HepG2 (cell line): ENCODE data around the gene TGFA. TPM values are rescaled to one million over a fixed set of nuclear protein-coding genes. Genes with fewer than 3 reads are reported as not detected.
A peak's percentile ranks its signal among the peaks of the same experiment; 100 is the strongest.

Source experiments
- ATAC-seq: fragments of 200-7000 bp; cut with Tn5 transposase; 3 replicates; pipeline ENCODE4 v1.9.1; 2020; ENCODE audit warnings: mild to moderate bottlenecking, moderate library complexity
- BruUV-seq: library from RNA; stranded (reverse); fragments of 400-500 nt; replicated peaks from 2 replicates; lab custom pipeline; 2021; lab: Mats Ljungman, UMichigan
- CTCF ChIA-PET: fragments of 300-600 bp; formaldehyde crosslinking; extraction: SDS; loops from one replicate; lab custom pipeline; 2021; ENCODE audit warnings: low total read pairs, inconsistent platforms, low intra/inter-chr PET ratio; lab: Yijun Ruan, JAX
- POLR2A ChIA-PET: fragments of 350-600 bp; sonication (Branson Sonifier 250); formaldehyde crosslinking; loops from one replicate; lab custom pipeline; 2020; ENCODE audit warnings: antibody characterized with exemption, inconsistent platforms; lab: Yijun Ruan, JAX
- DNase-seq: peaks from one replicate; pipeline ENCODE4 v3.0.0-alpha.2; 2015; ENCODE audit warnings: low spot score
- FAIRE-seq: peaks from 3 replicates; lab custom pipeline; 2011; peaks lifted over from hg19 to GRCh38; lab: Jason Lieb, UNC
- H2AFZ ChIP-seq: one replicate; pipeline ENCODE4 v1.6.1; 2011; ENCODE audit warnings: low read length, inconsistent platforms
- H3K27ac ChIP-seq: fragments of 300-600 bp; 3 replicates; pipeline ENCODE4 v1.8.0; 2011; ENCODE audit warnings: mixed run types, mild to moderate bottlenecking, mixed read lengths, low read length, inconsistent platforms; ENCODE audit not compliant: insufficient read depth; ENCODE audit errors: extremely low read length
- H3K27me3 ChIP-seq, 2 experiments: fragments of 200-600 bp in 1 of 2; 2 replicates in 1 of 2; 3 replicates in 1 of 2; pipeline versions ENCODE4 v1.6.0 to v1.8.0; 2011; ENCODE audit warnings: low read length in 2 of 2, mild to moderate bottlenecking in 2 of 2, moderate library complexity in 2 of 2, inconsistent platforms in 1 of 2; ENCODE audit not compliant: insufficient read depth in 2 of 2, control insufficient read depth in 1 of 2
- H3K36me3 ChIP-seq, 2 experiments: fragments of 200-600 bp in 1 of 2; replicated peaks in 1 of 2; 2 replicates in 1 of 2; 3 replicates in 1 of 2; pipeline versions ENCODE4 v1.5.1 to v1.8.0; 2011; ENCODE audit warnings: low read length in 2 of 2, inconsistent platforms in 1 of 2; ENCODE audit not compliant: insufficient read depth in 2 of 2, control insufficient read depth in 1 of 2
- H3K4me1 ChIP-seq: 2 replicates; pipeline ENCODE4 v1.5.1; 2012; ENCODE audit warnings: low read length, inconsistent platforms; ENCODE audit not compliant: insufficient read depth
- H3K4me2 ChIP-seq: 2 replicates; pipeline ENCODE4 v1.6.0; 2011; ENCODE audit warnings: low read depth, low read length, inconsistent platforms
- H3K4me3 ChIP-seq, 3 experiments: fragments of 200-600 bp in 1 of 3; sonication (generic), shearing (Covaris generic) in 1 of 3; replicated peaks in 1 of 3; 2 replicates each; pipeline ENCODE4 v1.5.1; 2011 to 2016; ENCODE audit warnings: low read length in 3 of 3, inconsistent platforms in 2 of 3, low read depth in 2 of 3, mild to moderate bottlenecking in 2 of 3, control low read depth in 1 of 3, mixed read lengths in 1 of 3; ENCODE audit not compliant: insufficient read depth in 1 of 3
- H3K79me2 ChIP-seq: one replicate; pipeline ENCODE4 v1.6.1; 2011; ENCODE audit warnings: low read length, inconsistent platforms; ENCODE audit not compliant: insufficient read depth
- H3K9ac ChIP-seq: 2 replicates; pipeline ENCODE4 v1.6.0; 2011; ENCODE audit warnings: mild to moderate bottlenecking, low read depth, low read length, inconsistent platforms; ENCODE audit not compliant: insufficient read depth
- H3K9me3 ChIP-seq: 2 replicates; pipeline ENCODE4 v1.5.1; 2012; ENCODE audit warnings: mild to moderate bottlenecking, low read length
- H4K20me1 ChIP-seq: 2 replicates; pipeline ENCODE4 v1.6.0; 2011; ENCODE audit warnings: inconsistent platforms, mild to moderate bottlenecking, low read length, moderate library complexity; ENCODE audit not compliant: insufficient read depth
- CCDC6 ChIP-seq: sonication (generic); formaldehyde crosslinking; IDR thresholded peaks from 2 replicates; pipeline ENCODE4 v1.8.1; 2022; ENCODE audit warnings: mild to moderate bottlenecking, missing genetic modification reagents, moderate library complexity
- GTF2F1 ChIP-seq: fragments of 150-350 bp; IDR thresholded peaks from 2 replicates; pipeline ENCODE4 v1.6.1; 2014; ENCODE audit warnings: low read length
- HDAC1 ChIP-seq: sonication (generic); formaldehyde crosslinking; IDR thresholded peaks from 2 replicates; pipeline ENCODE4 v1.5.1; 2020; ENCODE audit warnings: mild to moderate bottlenecking, missing genetic modification reagents
- NPAS2 ChIP-seq: sonication (generic); formaldehyde crosslinking; IDR thresholded peaks from 2 replicates; pipeline ENCODE4 v1.8.0; 2022; ENCODE audit warnings: mild to moderate bottlenecking, missing genetic modification reagents, borderline replicate concordance
- NR2F1 ChIP-seq, 2 experiments: fragments of 450-650 bp in 1 of 2; formaldehyde crosslinking in 1 of 2; IDR thresholded peaks; 2 replicates each; pipeline versions ENCODE4 v1.5.0 to v1.6.1; 2016 to 2020; ENCODE audit warnings: mild to moderate bottlenecking in 1 of 2, missing compliant biosample characterization in 1 of 2, missing genetic modification reagents in 1 of 2, moderate library complexity in 1 of 2
- PPARG ChIP-seq: conservative IDR thresholded peaks from 2 replicates; pipeline ENCODE4 v1.6.1; 2016; ENCODE audit warnings: missing biosample characterization, missing genetic modification reagents
- RXRA ChIP-seq: sonication (generic); formaldehyde crosslinking; IDR thresholded peaks from 2 replicates; pipeline ENCODE4 v1.5.1; 2020; ENCODE audit warnings: missing genetic modification reagents
- TAF1 ChIP-seq: sonication (generic); formaldehyde crosslinking; IDR thresholded peaks from 2 replicates; pipeline ENCODE4 v1.4.0; 2020; ENCODE audit warnings: missing genetic modification reagents
- ZBTB38 ChIP-seq: sonication (generic); formaldehyde crosslinking; IDR thresholded peaks from 2 replicates; pipeline ENCODE4 v1.5.1; 2020; ENCODE audit warnings: mild to moderate bottlenecking, missing genetic modification reagents
- ZFP41 ChIP-seq: sonication (generic); formaldehyde crosslinking; IDR thresholded peaks from 2 replicates; pipeline ENCODE4 v1.4.0; 2020; ENCODE audit warnings: mild to moderate bottlenecking, missing genetic modification reagents, borderline replicate concordance
- ZNF230 ChIP-seq: sonication (generic); formaldehyde crosslinking; IDR thresholded peaks from 2 replicates; pipeline ENCODE4 v1.4.0; 2020; ENCODE audit warnings: mild to moderate bottlenecking, missing genetic modification reagents
- ZNF292 ChIP-seq: sonication (generic); formaldehyde crosslinking; IDR thresholded peaks from 2 replicates; pipeline ENCODE4 v1.8.1; 2022; ENCODE audit warnings: mild to moderate bottlenecking, low read depth, missing genetic modification reagents, borderline replicate concordance
- ZNF841 ChIP-seq: sonication (generic); formaldehyde crosslinking; IDR thresholded peaks from 2 replicates; pipeline ENCODE4 v1.8.1; 2023; ENCODE audit warnings: missing genetic modification reagents, borderline replicate concordance
- WGBS: methylation state at CpG from one replicate; pipeline ENCODE4 v1.1.6; 2017; ENCODE audit warnings: low lambda C conversion rate; 5-methylcytosine and 5-hydroxymethylcytosine counted together
- in situ Hi-C: cut with HindIII; loops from 2 replicates; pipeline ENCODE4 v1.10.0; 2017; ENCODE audit warnings: low pct_unique_long_range_greater_than_20kb; ENCODE audit not compliant: extremely low pct_ligation_motif_present
- intact Hi-C: fragments of 100-400 bp; cut with micrococcal nuclease; formaldehyde crosslinking; loops from one replicate; pipeline ENCODE4 v1.10.0; 2022; ENCODE audit not compliant: unreplicated experiment
- polyA plus RNA-seq, 8 experiments: library from polyadenylated mRNA; depleted of rRNA in 3 of 8; stranded (reverse) in 7 of 8; unstranded in 1 of 8; fragments of >200 nt; fragmentation: Illumina TruSeq in 4 of 8; extraction: Trizol in 4 of 8; gene quantifications; 2 replicates each; pipeline versions ENCODE4 v1.2.1 to v1.2.3, GENCODE V29; 2011 to 2016; ENCODE audit warnings: low read depth in 4 of 8, missing spikeins in 1 of 8, mixed read lengths in 1 of 8; ENCODE audit not compliant: insufficient read depth in 1 of 8
- total RNA-seq, 5 experiments: library from RNA; depleted of rRNA; stranded (reverse); fragments of >200 nt; fragmentation: Illumina TruSeq; extraction: Trizol; gene quantifications; 2 replicates each; pipeline ENCODE4 v1.2.3, GENCODE V29; 2016; ENCODE audit warnings: low read depth in 1 of 5
- TF ChIP-seq, protein P1 (sequence below): IDR thresholded peaks from 2 replicates; pipeline ENCODE4 v1.6.1; 2016; ENCODE audit warnings: mild to moderate bottlenecking
- TF ChIP-seq, protein P2 (sequence below): sonication (generic); formaldehyde crosslinking; IDR thresholded peaks from 2 replicates; pipeline ENCODE4 v1.8.1; 2023; ENCODE audit warnings: mild to moderate bottlenecking, missing genetic modification reagents, borderline replicate concordance
- TF ChIP-seq, protein P3 (sequence below): sonication (generic); formaldehyde crosslinking; IDR thresholded peaks from 2 replicates; pipeline ENCODE4 v1.4.0; 2020; ENCODE audit warnings: missing genetic modification reagents, mild to moderate bottlenecking, borderline replicate concordance
- TF ChIP-seq, protein P4 (sequence below): sonication (generic); formaldehyde crosslinking; conservative IDR thresholded peaks from 2 replicates; pipeline ENCODE4 v1.4.0; 2020; ENCODE audit warnings: mild to moderate bottlenecking, missing genetic modification reagents, moderate library complexity

The TGFA gene
- total and polyA plus RNA-seq, 2 of the 13 experiments (the other 11 are each of a cell fraction or from before 2014, with no cell fraction given) = 7.8 to 15.3 TPM

DNA sequence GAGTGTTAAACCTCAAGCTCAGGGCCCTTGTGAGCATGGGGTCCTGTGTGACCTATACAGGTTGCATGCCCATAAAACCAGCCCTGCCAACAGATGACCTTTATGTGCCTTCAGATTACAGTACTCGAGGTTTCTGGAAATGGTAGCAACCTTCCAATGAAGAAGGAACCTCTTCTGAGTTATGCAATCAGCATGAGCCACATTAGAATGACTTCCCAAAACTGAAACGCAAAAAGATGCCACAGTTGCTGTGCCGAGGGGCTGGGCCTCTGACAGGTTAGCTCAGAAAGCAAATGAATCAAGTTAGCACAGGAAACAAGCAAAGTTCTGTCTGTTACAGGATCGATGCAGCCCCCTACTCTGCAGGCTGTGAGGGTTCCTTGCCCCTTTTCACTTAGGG lies 37.7 kb downstream of the TGFA start (continued):
- TF ChIP-seq, protein P1, sequence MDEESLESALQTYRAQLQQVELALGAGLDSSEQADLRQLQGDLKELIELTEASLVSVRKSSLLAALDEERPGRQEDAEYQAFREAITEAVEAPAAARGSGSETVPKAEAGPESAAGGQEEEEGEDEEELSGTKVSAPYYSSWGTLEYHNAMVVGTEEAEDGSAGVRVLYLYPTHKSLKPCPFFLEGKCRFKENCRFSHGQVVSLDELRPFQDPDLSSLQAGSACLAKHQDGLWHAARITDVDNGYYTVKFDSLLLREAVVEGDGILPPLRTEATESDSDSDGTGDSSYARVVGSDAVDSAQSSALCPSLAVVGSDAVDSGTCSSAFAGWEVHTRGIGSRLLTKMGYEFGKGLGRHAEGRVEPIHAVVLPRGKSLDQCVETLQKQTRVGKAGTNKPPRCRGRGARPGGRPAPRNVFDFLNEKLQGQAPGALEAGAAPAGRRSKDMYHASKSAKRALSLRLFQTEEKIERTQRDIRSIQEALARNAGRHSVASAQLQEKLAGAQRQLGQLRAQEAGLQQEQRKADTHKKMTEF (CRISPR knock-in tag) = no peak
- TF ChIP-seq ZNF230 (no peak), GTF2F1 (no peak), RXRA (CRISPR knock-in tag) (no peak), ZNF841 (CRISPR knock-in tag) (no peak)
- TF ChIP-seq, protein P2, sequence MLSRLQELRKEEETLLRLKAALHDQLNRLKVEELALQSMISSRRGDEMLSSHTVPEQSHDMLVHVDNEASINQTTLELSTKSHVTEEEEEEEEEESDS (CRISPR knock-in tag) = no peak

DNA sequence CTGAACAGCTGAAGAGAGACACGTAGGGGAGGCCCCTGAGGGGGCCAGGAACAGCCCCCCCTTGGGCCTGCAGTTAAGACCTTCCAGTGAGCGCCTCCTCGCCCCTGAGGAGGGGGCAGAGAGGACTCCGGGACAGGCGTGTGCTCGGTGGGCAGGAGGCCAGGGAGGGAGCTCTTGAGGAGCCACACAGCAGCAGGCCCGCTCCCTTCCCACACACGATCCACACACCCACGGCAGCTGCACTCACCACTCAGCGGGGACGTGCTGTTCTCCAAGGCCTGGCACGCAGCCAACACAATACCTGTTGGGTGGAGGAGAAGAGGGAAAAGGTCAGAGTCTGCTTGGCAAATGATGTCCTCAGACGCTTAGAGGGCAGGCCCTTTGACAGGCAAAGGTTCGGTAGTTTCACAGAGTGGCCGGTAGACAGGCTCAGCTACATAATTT lies 39.0 kb downstream of the TGFA start:
- ATAC-seq = peak; percentile 60
- H3K4me1 ChIP-seq = peaks cover 38% of the 10 kb centered on the region
- TF ChIP-seq HDAC1 (CRISPR knock-in tag) (peak; percentile 35; the same call in 1 of the 2 replicates), PPARG (0 out of 2 replicates have a peak, but pooled peaks have one; percentile 37), ZFP41 (no peak), NPAS2 (CRISPR knock-in tag) (no peak), ZNF292 (CRISPR knock-in tag) (peak; percentile 81; the same call in 1 of the 2 replicates), TAF1 (CRISPR knock-in tag) (no peak), CCDC6 (peak; percentile 30; the same call in 1 of the 2 replicates), NR2F1 (CRISPR knock-in tag; IDR thresholded peaks at IDR 0.05) (0 out of 4 replicates have a peak, but pooled peaks of 1 of the 2 experiments have one; percentile 33), ZBTB38 (CRISPR knock-in tag) (peak; percentile 95)
- TF ChIP-seq, protein P3, sequence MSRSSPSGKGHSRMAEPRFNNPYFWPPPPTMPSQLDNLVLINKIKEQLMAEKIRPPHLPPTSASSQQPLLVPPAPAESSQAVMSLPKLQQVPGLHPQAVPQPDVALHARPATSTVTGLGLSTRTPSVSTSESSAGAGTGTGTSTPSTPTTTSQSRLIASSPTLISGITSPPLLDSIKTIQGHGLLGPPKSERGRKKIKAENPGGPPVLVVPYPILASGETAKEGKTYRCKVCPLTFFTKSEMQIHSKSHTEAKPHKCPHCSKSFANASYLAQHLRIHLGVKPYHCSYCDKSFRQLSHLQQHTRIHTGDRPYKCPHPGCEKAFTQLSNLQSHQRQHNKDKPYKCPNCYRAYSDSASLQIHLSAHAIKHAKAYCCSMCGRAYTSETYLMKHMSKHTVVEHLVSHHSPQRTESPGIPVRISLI (CRISPR knock-in tag) = no peak
- TF ChIP-seq, protein P4, sequence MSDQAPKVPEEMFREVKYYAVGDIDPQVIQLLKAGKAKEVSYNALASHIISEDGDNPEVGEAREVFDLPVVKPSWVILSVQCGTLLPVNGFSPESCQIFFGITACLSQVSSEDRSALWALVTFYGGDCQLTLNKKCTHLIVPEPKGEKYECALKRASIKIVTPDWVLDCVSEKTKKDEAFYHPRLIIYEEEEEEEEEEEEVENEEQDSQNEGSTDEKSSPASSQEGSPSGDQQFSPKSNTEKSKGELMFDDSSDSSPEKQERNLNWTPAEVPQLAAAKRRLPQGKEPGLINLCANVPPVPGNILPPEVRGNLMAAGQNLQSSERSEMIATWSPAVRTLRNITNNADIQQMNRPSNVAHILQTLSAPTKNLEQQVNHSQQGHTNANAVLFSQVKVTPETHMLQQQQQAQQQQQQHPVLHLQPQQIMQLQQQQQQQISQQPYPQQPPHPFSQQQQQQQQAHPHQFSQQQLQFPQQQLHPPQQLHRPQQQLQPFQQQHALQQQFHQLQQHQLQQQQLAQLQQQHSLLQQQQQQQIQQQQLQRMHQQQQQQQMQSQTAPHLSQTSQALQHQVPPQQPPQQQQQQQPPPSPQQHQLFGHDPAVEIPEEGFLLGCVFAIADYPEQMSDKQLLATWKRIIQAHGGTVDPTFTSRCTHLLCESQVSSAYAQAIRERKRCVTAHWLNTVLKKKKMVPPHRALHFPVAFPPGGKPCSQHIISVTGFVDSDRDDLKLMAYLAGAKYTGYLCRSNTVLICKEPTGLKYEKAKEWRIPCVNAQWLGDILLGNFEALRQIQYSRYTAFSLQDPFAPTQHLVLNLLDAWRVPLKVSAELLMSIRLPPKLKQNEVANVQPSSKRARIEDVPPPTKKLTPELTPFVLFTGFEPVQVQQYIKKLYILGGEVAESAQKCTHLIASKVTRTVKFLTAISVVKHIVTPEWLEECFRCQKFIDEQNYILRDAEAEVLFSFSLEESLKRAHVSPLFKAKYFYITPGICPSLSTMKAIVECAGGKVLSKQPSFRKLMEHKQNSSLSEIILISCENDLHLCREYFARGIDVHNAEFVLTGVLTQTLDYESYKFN (CRISPR knock-in tag) = peak; percentile 39; the same call in 1 of the 2 replicates

More for the DNA sequence above, 39.0 kb downstream of the TGFA start:
- H4K20me1 ChIP-seq = no peaks in the 10 kb centered on the region; the same call in 1 of the 2 replicates
- POLR2A ChIA-PET = interaction anchor here (0.9 kb wide), 1 partner anchor 10 kb away, joined by 5 read pairs; no protein-coding TSS in a partner anchor
- intact Hi-C loops (no loop called here), in situ Hi-C loops (no loop called here)
- no peaks in the 10 kb centered on the region for H3K9me3 ChIP-seq
- WGBS = 50% methylated on average over 10 of the region's 15 CpGs
- no TSS peak for BruUV-seq
- H3K27me3 ChIP-seq = no peaks in the 10 kb centered on the region
- FAIRE-seq (peak; percentile 56), DNase-seq (peak; percentile 42)
- H3K79me2 ChIP-seq = peaks cover under 1% of the 10 kb centered on the region
- no peak overlapping the region for H3K27ac ChIP-seq
- H3K36me3 ChIP-seq = peaks cover 0 to 2% of the 10 kb centered on the region in 2 experiments; a peak in 2 of 5 replicates
- CTCF ChIA-PET = no interaction called here
- H3K9ac ChIP-seq = no peak overlapping the region
- H3K4me2 ChIP-seq = peak overlapping the region; percentile 46; the same call in 1 of the 2 replicates
- H3K4me3 ChIP-seq = peak overlapping the region in 1 of 3 experiments; percentile 13; a peak in 1 of 6 replicates
- H2AFZ ChIP-seq = no peak overlapping the region
